HepG2 (cell line): ENCODE measurements around the gene KCNQ1OT1. TPM values are rescaled to one million over a fixed set of nuclear protein-coding genes. Genes with fewer than 3 reads are reported as not detected.

Experiments
- AKAP8 ChIP-seq: sonication (generic); formaldehyde crosslinking; IDR thresholded peaks from 2 replicates; pipeline ENCODE4 v1.5.1; 2020; ENCODE audit warnings: mild to moderate bottlenecking, missing genetic modification reagents
- CHCHD3 ChIP-seq: sonication (generic); formaldehyde crosslinking; IDR thresholded peaks from 2 replicates; pipeline ENCODE4 v1.8.0; 2022; ENCODE audit warnings: mild to moderate bottlenecking, missing genetic modification reagents, moderate library complexity
- IRX3 ChIP-seq: sonication (generic); formaldehyde crosslinking; IDR thresholded peaks from 2 replicates; pipeline ENCODE4 v1.8.1; 2023; ENCODE audit warnings: mild to moderate bottlenecking, low read depth, missing genetic modification reagents, borderline replicate concordance
- MXI1 ChIP-seq: IDR thresholded peaks from 3 replicates; pipeline ENCODE4 v1.6.1; 2012; ENCODE audit warnings: low read depth, low read length, inconsistent platforms, borderline replicate concordance
- NFATC3 ChIP-seq: sonication (generic); formaldehyde crosslinking; IDR thresholded peaks from 2 replicates; pipeline ENCODE4 v1.5.1; 2020; ENCODE audit warnings: mild to moderate bottlenecking, missing genetic modification reagents
- NRL ChIP-seq: sonication (generic); formaldehyde crosslinking; IDR thresholded peaks from 2 replicates; pipeline ENCODE4 v1.5.0; 2020; ENCODE audit warnings: missing genetic modification reagents, mild to moderate bottlenecking, moderate library complexity, borderline replicate concordance
- SMAD1 ChIP-seq: sonication (generic); formaldehyde crosslinking; IDR thresholded peaks from 2 replicates; pipeline ENCODE4 v1.4.0; 2020; ENCODE audit warnings: missing genetic modification reagents, low read depth, mild to moderate bottlenecking, borderline replicate concordance
- SUZ12 ChIP-seq: fragments of 150-350 bp; IDR thresholded peaks from 2 replicates; pipeline ENCODE4 v1.6.1; 2014; ENCODE audit warnings: low read depth, low read length
- TGIF2 ChIP-seq: IDR thresholded peaks from 2 replicates; pipeline ENCODE4 v1.6.1; 2016; ENCODE audit warnings: control low read depth, missing compliant biosample characterization
- TOPORS ChIP-seq: sonication (generic); formaldehyde crosslinking; IDR thresholded peaks from 2 replicates; pipeline ENCODE4 v1.8.0; 2023; ENCODE audit warnings: mild to moderate bottlenecking, missing genetic modification reagents
- ZBTB25 ChIP-seq: IDR thresholded peaks from 2 replicates; pipeline ENCODE4 v1.6.1; 2018; ENCODE audit warnings: missing genetic modification reagents
- ZBTB37 ChIP-seq: sonication (generic); formaldehyde crosslinking; IDR thresholded peaks from 2 replicates; pipeline ENCODE4 v1.4.0; 2020; ENCODE audit warnings: mild to moderate bottlenecking, missing genetic modification reagents
- ZC3H13 ChIP-seq: sonication (generic); formaldehyde crosslinking; IDR thresholded peaks from 2 replicates; pipeline ENCODE4 v1.8.1; 2023; ENCODE audit warnings: mild to moderate bottlenecking, missing genetic modification reagents, moderate library complexity
- ZC3H4 ChIP-seq: sonication (generic); formaldehyde crosslinking; IDR thresholded peaks from 2 replicates; pipeline ENCODE4 v1.4.0; 2020; ENCODE audit warnings: missing genetic modification reagents, borderline replicate concordance
- ZMAT3 ChIP-seq: sonication (generic); formaldehyde crosslinking; conservative IDR thresholded peaks from 2 replicates; pipeline ENCODE4 v1.7.0; 2021; ENCODE audit warnings: missing genetic modification reagents
- ZNF3 ChIP-seq: IDR thresholded peaks from 2 replicates; pipeline ENCODE4 v1.7.0; 2017; ENCODE audit warnings: inconsistent platforms
- ZNF33B ChIP-seq: sonication (generic); formaldehyde crosslinking; IDR thresholded peaks from 2 replicates; pipeline ENCODE4 v1.5.1; 2020; ENCODE audit warnings: mild to moderate bottlenecking, missing genetic modification reagents
- ZNF737 ChIP-seq: sonication (generic); formaldehyde crosslinking; IDR thresholded peaks from 2 replicates; pipeline ENCODE4 v1.5.0; 2020; ENCODE audit warnings: missing genetic modification reagents, mild to moderate bottlenecking, borderline replicate concordance
- ZSCAN9 ChIP-seq: IDR thresholded peaks from 2 replicates; pipeline ENCODE4 v1.6.1; 2016; ENCODE audit warnings: borderline replicate concordance
- polyA plus RNA-seq, 8 experiments: library from polyadenylated mRNA; depleted of rRNA in 3 of 8; stranded (reverse) in 7 of 8; unstranded in 1 of 8; fragments of >200 nt; fragmentation: Illumina TruSeq in 4 of 8; extraction: Trizol in 4 of 8; gene quantifications; 2 replicates each; pipeline versions ENCODE4 v1.2.1 to v1.2.3, GENCODE V29; 2011 to 2016; ENCODE audit warnings: low read depth in 4 of 8, missing spikeins in 1 of 8, mixed read lengths in 1 of 8; ENCODE audit not compliant: insufficient read depth in 1 of 8
- total RNA-seq, 5 experiments: library from RNA; depleted of rRNA; stranded (reverse); fragments of >200 nt; fragmentation: Illumina TruSeq; extraction: Trizol; gene quantifications; 2 replicates each; pipeline ENCODE4 v1.2.3, GENCODE V29; 2016; ENCODE audit warnings: low read depth in 1 of 5
- TF ChIP-seq, protein P1 (sequence below): sonication (generic); formaldehyde crosslinking; conservative IDR thresholded peaks from 2 replicates; pipeline ENCODE4 v1.4.0; 2020; ENCODE audit warnings: missing genetic modification reagents
- TF ChIP-seq, protein P2 (sequence below): sonication (generic); formaldehyde crosslinking; IDR thresholded peaks from 2 replicates; pipeline ENCODE4 v1.4.0; 2020; ENCODE audit warnings: missing genetic modification reagents; ENCODE audit errors: not compliant biosample characterization

KCNQ1OT1 gene
- total and polyA plus RNA-seq, 2 of the 13 experiments (the other 11 are each of a cell fraction or from before 2014, with no cell fraction given), result 1.3 to 18.9 TPM

DNA sequence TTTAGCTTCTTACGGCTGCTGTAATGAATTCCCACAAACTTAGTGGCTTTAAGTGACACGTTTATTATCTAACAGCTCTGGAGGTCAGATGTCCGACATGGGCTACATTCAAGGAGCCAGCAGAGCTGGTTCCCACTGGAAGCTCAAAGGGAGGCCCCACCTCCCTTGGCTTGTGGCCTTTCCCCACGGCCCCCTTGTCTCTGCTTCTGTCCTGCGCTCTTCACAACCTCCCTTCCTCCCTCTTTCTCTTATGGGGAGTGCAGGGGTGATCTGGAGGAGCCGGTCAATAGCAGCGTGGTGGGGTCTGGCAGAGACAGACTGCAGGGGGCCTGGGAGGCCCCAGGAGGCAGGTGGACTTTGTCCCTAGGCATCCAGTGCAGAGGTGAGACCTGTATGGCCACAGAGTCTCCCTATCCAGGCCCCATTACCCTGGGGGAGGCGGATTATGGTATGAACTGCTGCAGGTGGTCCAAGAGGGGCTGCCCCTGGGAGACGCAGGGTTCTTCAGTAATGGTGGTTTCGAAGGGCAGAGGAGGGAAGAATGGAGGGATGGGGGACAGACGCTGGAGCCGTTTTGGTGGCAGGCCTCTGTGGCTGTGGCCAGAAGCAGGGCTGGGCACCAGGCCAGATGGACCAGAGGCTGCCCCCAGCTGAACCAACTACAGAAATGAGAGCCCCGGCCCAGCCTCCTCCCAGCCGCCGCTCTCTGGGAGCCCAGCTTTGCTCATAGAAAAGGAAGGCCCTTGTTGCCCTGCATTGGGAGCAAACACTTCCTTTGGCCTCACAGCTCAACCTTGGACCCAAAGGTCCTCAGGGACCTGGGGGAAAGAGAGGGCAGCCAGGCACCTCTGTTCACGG is 30.7 kb upstream of the KCNQ1OT1 start (continued):
- peak; percentile 81 for TF ChIP-seq ZC3H13 (CRISPR knock-in tag)
- TF ChIP-seq NRL (CRISPR knock-in tag), result 0 out of 2 replicates have a peak, but pooled peaks have one; percentile 23
- TF ChIP-seq SMAD1, result no peak
- no peak for TF ChIP-seq ZNF33B (CRISPR knock-in tag)
- TF ChIP-seq ZC3H4 (CRISPR knock-in tag), result no peak; the same call in 1 of the 2 replicates
- TF ChIP-seq TOPORS, result no peak; the same call in none of the 2 replicates
- no peak for TF ChIP-seq AKAP8 (CRISPR knock-in tag)
- TF ChIP-seq ZSCAN9 (CRISPR knock-in tag), result 0 out of 2 replicates have a peak, but pooled peaks have one; percentile 67
- TF ChIP-seq ZBTB25 (CRISPR knock-in tag), result 0 out of 2 replicates have a peak, but pooled peaks have one; percentile 44
- TF ChIP-seq, protein P1, sequence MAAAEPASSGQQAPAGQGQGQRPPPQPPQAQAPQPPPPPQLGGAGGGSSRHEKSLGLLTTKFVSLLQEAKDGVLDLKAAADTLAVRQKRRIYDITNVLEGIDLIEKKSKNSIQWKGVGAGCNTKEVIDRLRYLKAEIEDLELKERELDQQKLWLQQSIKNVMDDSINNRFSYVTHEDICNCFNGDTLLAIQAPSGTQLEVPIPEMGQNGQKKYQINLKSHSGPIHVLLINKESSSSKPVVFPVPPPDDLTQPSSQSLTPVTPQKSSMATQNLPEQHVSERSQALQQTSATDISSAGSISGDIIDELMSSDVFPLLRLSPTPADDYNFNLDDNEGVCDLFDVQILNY, result no peak
- no peak for TF ChIP-seq ZNF737
- TF ChIP-seq IRX3 (CRISPR knock-in tag), result no peak
- peak; percentile 1; the same call in 1 of the 2 replicates for TF ChIP-seq TGIF2 (CRISPR knock-in tag)
- TF ChIP-seq SUZ12, result no peak
- TF ChIP-seq NFATC3 (CRISPR knock-in tag), result 0 out of 2 replicates have a peak, but pooled peaks have one; percentile 60
- no peak for TF ChIP-seq ZNF3 (CRISPR knock-in tag)
- TF ChIP-seq MXI1, result 0 out of 3 replicates have a peak, but pooled peaks have one; percentile 28
- TF ChIP-seq, protein P2, sequence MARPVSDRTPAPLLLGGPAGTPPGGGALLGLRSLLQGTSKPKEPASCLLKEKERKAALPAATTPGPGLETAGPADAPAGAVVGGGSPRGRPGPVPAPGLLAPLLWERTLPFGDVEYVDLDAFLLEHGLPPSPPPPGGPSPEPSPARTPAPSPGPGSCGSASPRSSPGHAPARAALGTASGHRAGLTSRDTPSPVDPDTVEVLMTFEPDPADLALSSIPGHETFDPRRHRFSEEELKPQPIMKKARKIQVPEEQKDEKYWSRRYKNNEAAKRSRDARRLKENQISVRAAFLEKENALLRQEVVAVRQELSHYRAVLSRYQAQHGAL (CRISPR knock-in tag), result no peak
- no peak for TF ChIP-seq ZMAT3 (CRISPR knock-in tag)
- TF ChIP-seq ZBTB37, result peak; percentile 84
- TF ChIP-seq CHCHD3, result no peak
